IPS-NIHi11 (cell line): ENCODE measurements around the gene S100A3.
"Not testable (repeated sequence)": the region's sequence is repeated elsewhere in the genome, so short reads cannot be mapped to it uniquely, and the experiment has no call there.

Source experiments
- DNase-seq: peaks from one replicate; pipeline ENCODE4 v3.0.0; 2012; ENCODE audit warnings: mixed read lengths, low spot score

Gene S100A3

DNA sequence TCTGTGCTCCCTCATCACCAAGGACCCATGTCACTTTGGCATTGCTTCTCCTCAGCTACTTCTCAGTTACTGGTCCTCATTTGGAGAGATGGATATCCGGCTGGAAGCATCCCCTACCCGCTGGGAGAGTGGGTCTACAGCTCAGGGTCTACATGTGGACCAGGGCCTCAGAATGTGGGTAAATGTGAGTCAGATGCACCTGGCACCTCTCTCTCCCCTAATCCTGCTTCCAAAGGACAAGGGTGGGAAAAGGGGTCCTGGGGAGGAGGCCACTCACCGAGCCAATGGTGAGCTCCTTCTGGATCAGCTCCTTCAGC lies 14.2 kb downstream of the S100A3 start:
- no peak for DNase-seq

DNA sequence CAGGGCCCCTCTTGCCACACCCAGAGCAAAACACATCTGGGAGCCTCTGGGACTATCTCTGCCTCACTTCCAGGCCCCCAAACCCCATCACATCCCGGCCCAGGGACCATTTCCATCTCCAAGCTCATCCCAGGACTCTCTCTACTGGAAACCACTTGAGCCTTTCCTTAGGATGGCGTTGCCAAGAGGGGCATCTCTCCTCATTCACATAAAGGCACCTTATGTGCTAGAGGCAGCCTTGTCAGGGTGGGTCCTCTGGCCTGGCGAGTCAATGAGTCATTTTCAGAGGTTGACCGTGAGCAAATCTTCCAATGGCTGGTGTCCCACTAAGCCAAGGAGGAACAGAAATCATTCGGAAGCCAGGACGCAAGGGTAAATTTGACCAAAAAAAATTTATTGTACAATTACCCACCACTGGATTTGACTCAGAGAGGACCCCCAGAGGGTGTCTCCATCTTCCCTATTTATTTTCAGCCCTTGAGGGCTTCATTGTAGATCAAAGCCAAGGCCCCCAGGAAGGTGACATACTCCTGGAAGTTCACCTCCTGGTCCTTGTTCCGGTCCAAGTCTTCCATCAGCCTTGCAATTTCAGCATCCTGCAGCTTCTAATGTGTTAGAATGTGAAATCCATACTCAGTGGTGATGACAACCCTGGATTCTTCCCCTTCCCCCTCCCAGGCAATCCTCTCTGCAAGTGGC lies 14.7 kb downstream of the S100A3 start:
- DNase-seq: no peak

DNA sequence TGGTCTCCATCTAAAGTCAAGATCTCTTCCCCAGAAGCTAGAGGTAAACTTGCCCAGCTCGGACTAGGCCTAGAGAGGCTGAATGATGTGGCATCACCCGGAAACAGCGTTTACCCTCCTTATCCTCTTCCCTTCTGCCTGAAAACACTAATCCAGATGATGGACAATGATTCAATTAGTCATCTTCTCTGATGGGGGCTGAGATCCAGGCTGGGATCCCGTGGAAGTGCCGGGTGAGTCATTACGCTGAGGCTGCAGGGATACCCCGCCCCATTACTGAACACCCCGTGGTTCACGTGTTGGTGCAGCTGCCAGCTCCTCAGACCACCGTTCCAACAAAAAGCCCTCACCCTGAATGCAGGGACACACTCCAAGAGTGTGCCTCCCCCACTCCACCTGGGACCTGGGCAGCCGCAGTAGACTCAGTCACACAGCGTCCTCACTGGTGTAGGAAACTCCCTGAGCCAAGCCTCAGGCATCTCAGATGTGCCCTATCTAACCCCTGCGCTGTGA lies 15.3 kb downstream of the S100A3 start:
- DNase-seq: no peak

DNA sequence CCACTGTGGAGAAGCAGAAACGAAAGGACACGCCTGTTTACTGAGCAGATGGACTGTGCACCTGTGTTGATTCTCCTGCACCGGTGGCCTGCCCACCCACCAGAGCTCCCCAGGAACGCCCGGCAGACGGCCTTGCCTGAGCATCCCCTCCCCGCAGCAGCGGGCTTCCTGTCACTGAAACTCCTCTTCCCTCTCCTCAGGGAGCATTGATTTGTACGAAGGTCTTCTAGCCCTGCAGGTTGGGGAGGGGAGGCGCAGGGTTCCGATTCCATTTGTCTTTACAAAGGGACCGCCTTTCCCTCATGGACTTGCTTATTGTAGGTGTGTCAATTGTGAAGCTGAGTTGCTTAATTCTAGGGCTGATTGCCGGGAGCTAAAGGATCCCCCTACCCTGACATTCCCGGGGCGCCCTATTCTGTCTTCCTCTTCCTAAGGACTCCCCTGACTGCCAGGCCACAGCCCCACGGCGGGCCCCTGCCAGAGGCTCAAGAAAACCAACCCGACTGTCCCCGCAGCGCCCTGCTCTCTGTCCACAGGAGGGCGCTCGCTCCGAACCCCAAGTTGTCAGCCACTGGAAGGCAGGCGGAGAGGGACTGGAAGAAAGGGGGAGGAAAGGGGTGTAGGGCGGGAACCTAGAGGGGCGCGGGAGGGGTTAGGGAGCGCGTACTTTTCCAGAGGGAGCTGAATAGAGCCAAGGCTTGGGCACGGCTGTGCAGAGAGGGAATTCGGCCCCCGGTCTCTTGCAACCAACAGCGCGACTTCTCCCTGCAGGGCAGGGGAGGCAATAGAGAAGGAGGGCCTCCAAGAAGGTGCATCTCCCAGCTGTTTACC lies 16.1 kb downstream of the S100A3 start:
- peak; percentile 89 for DNase-seq

DNA sequence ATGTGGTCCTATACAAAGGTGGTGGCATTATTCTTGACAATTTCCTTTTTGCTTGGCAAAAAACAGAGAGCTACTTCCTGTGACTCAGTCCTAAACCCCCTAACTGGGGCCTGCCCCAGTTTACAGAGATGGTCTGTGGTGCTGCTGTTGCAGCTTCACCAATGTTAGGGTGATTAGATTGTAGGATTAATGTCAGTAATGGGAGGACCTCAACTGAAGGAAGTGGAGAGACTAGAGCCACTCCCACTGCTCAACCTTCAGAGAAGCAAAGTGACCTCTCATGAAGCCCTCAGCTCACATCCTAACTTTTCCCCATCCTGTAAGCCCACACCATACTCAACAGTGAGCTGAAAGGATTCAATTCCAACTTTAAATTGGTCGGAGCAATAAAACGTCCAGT lies 16.9 kb downstream of the S100A3 start:
- DNase-seq: no peak

DNA sequence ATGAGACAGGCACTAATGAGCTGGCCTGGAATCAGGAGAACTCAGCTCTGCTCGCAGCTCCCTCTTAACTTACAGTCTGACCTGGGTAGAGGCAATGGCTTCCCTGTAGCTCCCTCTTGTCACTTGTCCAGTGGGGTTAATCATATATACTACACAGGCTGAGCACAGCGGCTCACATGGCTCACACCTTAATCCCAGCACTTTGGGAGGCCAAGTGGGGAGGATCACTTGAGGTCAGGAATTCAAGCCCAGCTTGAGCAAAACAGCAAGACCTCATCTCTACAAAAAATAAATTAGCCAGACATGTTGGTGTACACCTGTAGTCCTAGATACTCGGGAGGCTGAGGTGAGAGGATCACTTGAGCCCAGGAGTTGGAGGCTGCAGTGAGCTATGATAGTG lies 17.4 kb downstream of the S100A3 start:
- DNase-seq: no peak

DNA sequence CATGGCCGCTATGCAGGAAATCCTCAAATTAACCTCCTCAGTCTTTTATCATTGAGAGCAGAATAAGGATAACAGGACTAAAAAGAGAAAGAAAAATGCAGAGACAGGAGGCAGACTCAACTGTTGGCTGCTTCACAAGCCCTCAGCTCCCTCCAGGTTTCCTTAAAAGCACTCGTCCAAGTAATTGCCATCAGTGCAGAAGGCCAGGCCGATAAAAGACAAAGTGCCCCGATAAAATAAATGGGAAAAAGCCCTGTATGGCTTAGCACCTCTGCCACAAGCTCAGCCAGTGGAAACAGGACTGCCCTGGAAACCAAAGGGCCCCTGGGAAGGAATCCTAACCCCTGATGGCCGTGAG lies 21.4 kb downstream of the S100A3 start:
- no peak for DNase-seq

DNA sequence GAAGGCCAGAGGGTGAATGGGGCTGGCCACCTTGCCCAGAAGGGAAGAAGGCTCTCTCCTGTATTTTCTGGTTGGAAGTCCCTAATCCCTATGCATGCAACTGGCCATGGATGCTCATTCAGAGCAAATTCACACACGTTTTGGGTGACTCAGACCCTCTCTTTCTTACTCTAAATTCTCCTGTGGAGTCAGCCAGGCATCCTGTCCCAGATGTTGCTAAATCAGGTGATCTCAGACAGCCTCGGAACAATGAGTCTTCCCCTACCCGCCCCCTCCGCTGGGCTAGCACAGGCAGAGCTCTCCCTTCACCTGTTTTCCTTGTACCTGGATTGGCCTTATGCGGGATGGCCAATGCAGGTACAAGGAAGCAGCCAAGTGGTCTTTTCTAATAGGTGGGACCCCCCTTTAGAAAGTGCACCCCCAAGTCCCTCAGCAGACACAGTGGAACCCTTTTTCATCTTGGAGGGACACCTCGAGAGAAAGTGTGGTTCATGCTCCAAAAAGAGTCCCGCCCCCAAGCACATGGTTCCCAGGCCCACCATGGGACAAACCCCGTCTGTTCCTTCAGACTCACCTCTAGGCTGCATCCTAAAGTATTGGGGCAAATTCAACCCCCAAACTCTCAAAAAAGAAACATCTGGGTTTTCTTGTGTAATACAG lies 21.9 kb downstream of the S100A3 start:
- no peak for DNase-seq

DNA sequence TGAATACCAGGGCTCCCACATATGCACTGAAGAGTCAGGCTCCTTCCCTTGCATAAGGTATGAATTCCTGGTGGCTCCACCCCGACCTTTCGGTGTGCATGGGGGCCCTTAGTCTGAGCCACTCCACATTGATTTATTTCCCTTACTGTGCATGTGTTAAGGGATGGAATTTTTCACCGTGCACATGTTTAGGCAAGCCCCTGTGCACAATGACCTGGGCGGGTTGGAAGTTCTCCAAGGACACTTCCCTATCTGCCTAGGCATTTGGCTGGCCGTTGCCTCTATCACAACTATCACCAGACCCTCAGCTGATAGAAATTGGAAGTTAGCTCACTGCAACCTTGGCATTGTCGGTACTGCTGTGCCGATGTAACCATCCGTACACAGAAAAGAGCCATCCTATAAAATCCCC lies 22.9 kb downstream of the S100A3 start:
- DNase-seq: no peak

DNA sequence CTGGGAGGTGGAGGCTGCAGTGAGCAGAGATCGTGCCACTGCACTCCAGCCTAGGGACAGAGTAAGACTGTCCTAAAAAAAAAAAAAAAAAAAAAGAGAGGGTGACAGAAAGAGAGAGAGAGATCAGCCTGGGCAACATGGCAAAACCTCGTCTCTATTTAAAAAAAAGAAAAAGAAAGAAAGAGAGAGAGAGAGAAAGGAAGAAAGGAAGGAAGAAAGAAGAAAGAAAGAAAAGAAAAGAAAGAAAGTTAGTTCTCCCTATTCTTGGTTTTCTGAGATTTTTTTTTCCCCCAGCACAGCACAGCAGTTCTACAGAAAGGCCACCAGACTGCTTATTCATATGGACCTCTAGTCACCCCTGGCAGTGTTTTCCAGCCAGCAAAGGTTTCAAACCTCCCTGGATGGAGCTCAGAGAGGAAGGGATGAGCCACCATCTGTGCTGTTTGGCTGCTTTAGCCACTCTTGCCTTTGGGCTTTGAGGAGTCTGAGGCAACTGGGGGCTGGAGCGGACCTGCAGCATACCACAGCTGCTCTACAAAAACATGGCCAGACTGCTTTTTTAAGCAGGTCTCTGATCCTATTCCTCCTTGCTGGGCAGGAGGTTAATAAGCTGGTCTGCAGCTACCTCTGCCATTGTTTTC lies 23.9 kb downstream of the S100A3 start:
- DNase-seq: no peak

DNA sequence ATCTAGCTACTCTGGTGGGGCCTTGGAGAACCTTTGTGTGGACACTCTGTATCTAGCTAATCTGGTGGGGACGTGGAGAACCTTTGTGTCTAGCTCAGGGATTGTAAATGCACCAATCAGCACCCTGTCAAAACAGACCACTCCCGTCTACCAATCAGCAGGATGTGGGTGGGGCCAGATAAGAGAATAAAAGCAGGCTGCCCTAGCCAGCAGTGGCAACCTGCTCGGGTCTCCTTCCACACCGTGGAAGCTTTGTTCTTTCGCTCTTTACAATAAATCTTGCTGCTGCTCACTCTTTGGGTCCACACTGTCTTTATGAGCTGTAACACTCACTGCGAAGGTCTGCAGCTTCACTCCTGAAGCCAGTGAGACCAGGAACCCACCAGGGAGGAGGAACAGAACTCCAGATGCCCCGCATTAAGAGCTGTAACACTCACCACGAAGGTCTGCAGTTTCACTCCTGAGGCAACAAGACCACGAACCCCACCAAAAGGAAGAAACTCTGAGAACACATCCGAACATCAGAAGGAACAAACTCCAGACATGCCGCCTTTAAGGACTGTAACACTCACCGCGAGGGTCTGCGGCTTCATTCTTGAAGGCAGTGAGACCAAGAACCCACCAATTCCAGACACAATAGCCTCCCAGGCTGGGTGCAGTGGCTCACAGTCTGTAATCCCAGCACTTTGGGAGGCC lies 26.6 kb downstream of the S100A3 start:
- DNase-seq: not testable (repeated sequence)

DNA sequence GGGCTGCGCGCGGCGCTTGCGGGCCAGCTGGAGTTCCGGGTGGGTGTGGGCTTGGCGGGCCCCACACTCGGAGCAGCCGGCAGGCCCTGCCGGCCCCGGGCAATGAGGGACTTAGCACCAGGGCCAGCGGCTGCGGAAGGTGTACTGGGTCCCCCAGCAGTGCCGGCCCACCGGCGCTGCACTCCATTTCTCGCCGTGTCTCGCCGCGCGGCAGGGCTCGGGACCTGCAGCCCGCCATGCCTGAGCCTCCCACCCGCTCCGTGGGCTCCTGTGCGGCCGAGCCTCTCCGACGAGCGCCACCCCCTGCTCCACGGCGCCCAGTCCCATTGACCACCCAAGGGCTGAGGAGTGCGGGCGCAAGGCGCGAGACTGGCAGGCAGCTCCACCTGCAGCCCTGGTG lies 27.2 kb downstream of the S100A3 start:
- not testable (repeated sequence) for DNase-seq

DNA sequence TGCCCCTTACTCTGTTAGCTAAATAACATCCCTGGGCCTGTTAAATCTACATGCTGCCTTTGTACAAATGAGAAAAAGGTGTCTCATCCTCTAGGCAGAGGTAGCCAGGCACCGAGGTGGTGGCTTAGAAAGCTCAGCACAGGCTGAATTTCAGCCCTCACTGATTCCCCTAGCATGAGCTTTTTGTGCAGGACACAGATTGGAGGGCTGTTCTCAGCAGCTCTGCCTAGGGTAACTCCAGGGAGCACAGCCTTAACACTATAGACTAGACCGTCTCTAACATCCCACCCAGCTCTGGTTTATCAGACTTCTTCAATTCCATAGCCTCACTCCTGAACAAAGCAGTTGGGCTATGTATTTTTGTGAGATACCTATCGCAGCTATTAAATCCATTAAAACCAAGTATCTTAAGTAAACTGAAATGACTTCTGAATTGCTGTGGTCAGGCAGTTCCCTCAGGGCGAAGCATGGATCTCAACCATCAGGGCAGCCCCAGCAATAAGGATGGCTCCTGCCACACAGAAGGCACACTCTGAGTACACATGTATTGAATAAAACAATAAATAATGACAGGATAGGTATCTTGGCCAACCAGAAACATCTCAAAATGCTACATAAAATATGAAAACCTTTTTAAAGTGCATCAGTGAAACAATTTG lies 28.1 kb downstream of the S100A3 start:
- DNase-seq: no peak

DNA sequence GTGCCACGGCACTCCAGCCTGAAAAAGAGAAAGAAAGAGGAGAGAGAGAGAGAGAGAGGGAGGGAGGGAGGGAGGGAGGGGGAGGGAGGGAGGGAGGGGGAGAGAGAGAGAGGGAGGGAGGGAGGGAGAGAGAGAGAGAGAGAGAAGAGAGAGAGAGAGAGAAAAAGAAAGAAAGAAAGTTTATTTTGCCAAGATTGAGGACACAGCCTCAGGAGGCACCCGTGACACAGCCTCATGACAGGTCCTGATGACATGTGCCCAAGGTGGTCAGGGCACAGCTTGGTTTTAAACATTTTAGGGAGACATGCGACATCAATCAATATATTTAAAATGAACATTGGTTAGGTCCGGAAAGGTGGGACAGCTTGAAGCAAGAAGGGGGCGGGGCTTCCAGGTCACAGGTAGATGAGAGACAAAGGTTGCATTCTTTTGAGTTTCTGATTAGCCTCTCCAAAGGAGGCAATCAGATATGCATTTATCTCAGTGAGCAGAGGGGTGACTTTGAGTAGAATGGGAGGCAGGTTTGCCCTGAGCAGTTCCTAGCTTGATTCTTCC lies 28.8 kb downstream of the S100A3 start:
- DNase-seq: not testable (repeated sequence)

DNA sequence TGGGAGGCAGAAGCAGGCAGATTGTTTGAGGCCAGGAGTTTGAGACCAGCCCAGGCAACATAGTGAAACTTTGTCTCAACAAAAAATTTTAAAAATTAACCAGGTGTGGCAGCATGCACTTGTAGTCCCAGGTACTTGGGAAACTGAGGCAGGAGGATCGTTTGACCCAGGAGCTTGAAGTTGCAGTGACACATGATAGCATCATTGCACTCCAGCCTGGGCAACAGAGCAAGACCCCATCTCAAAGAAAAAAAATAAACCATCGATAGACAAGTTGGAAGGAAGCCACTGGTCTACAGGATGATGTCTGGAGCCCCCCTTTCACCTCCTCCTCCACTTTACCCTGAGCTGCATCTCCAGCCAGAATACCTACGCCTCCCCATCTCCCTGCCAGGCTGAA lies 29.8 kb downstream of the S100A3 start:
- DNase-seq: no peak

DNA sequence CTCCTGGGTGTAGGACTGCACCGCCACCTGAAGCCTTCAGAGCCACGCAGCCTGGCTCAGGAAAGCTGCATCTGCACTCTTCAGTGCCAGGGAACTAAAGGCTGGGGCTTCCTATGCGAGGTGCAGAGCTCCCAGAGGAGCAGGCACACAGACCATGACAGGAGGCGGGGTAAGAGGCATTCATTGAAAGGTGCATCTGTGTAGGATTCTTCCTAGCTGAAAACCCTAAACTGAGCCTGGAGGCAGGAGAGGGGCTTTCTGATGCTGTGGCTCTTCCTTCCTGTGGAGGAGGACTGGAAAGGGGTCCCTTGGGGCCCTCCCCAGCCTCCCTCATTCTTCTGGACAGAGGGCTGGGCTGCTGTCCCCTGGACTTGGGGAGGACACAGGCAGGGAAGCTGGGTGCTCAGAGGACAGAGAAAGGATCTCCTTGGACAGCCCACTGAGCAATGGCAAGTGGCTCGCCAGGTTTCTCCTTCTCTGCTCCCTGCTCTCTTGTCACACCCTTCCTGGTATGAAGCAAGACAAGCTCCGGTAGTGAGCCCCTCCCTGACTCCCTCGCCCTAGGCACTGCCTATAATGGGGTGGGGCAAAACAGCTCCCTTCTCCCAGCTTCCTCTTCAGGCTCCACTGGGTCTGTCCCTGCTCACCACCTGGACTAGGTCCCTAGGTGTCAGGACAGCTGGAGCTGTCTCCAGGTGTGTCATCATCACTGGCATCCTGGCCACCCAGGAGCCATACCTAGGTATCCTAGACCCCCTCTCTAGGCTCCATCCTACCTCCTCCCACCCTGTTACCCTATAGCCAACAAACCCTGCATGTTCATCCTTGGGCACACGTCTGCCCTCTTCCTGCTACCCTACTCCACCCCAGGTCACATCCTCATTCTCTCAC lies 33.3 kb downstream of the S100A3 start:
- peak; percentile 30 for DNase-seq

DNA sequence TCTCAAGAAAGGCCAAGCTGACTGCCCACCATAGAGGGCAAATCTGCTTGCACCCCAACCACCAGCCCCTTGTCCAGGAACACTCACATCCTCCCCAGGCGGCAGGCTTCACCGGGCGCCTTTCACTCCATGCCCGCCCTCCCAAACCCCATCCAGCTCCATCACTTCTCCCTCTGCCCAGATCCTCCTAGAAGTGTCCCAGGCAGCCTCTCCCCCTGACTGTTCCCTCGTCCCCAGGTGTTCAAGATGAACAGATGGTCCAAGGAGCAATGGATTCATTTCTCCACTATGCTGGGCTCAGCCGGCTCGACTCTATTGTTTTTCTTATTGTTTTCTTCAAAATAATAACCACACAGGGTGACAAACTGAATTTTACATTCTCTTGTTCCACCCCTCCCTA lies 35.4 kb downstream of the S100A3 start:
- DNase-seq: no peak

DNA sequence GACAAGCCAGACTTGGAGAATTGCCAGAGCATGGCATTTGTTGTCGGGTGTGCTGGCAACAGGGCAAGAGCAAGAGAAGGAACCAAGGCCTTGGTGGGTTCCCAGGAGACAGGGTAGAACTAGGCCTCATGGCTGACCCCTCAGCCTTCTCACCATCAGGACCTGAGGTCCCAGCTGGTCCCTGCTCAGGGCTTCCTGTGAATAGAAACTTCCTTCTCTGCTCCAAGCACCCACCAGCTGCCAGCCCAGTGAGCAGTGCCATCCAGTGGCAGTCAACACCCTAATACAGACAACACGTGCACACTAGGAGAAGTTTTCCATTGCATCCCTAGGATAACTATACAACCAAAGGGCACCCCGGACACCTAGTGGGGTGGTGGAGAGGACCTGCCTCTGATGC lies 36.0 kb downstream of the S100A3 start:
- no peak for DNase-seq

DNA sequence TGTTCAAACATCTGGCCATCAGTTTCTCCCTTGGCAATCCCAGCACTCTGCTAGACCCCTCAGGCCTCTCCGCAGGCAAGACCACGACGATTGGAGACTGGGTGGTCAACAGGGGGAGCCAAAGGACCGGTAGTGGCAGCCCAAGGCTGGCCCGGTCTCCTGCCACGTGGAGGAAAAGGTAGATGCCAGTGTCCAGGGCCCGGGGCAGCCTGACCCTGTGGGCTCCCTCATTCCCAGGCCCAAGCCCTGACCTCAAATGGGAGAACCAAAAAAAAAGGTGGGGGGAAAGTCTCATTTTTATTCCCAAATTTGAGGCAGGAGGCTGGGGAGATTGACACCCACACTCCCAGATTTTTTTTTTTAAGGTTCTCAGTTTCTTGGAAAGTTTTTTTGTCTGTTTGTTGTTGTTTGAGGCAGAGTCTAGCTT lies 38.1 kb downstream of the S100A3 start:
- DNase-seq: peak; percentile 92

DNA sequence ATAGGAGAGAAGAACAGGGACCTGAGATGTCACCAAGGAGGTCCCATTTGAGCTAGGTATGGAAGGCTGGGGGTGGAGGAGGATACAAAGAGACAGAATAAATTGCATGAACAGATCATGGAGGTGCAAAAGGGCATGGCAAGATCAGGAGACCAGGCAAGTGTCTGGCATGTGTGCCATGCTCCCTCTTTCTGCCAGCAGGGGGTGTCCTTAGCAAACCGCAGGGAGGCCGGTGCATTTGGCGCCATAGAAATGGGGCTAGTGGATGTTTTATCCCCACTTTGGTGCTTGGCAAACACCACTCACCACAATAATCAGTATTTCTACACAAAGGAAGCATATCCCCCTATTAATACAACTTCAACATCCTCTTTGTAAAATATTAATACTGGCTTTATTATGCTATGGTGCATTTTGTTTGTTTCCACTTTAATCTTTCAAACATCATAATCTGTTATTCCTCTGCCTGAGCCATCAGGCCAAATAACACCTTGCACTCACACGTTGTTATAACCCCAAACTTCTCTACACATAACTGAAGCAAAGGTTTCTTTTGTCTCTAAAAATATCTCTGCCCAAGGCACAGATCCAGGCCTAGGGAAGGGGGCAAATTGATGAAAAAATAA lies 39.2 kb downstream of the S100A3 start:
- DNase-seq: peak; percentile 80
